HepG2 (cell line): Measurements from ENCODE around the gene PIP5K1C. TPM values are rescaled to one million over a fixed set of nuclear protein-coding genes. Genes with fewer than 3 reads are reported as not detected.
A peak's percentile ranks its signal among the peaks of the same experiment; 100 is the strongest.

Source experiments
- ATAC-seq: fragments of 200-7000 bp; cut with Tn5 transposase; 3 replicates; pipeline ENCODE4 v1.9.1; 2020; ENCODE audit warnings: mild to moderate bottlenecking, moderate library complexity
- BruUV-seq: library from RNA; stranded (reverse); fragments of 400-500 nt; replicated peaks from 2 replicates; lab custom pipeline; 2021; lab: Mats Ljungman, UMichigan
- CTCF ChIA-PET: fragments of 300-600 bp; formaldehyde crosslinking; extraction: SDS; loops from one replicate; lab custom pipeline; 2021; ENCODE audit warnings: low total read pairs, inconsistent platforms, low intra/inter-chr PET ratio; lab: Yijun Ruan, JAX
- POLR2A ChIA-PET: fragments of 350-600 bp; sonication (Branson Sonifier 250); formaldehyde crosslinking; loops from one replicate; lab custom pipeline; 2020; ENCODE audit warnings: antibody characterized with exemption, inconsistent platforms; lab: Yijun Ruan, JAX
- DNase-seq: peaks from one replicate; pipeline ENCODE4 v3.0.0-alpha.2; 2015; ENCODE audit warnings: low spot score
- FAIRE-seq: peaks from 3 replicates; lab custom pipeline; 2011; peaks lifted over from hg19 to GRCh38; lab: Jason Lieb, UNC
- H2AFZ ChIP-seq: one replicate; pipeline ENCODE4 v1.6.1; 2011; ENCODE audit warnings: low read length, inconsistent platforms
- H3K27ac ChIP-seq: fragments of 300-600 bp; 3 replicates; pipeline ENCODE4 v1.8.0; 2011; ENCODE audit warnings: mixed run types, mild to moderate bottlenecking, mixed read lengths, low read length, inconsistent platforms; ENCODE audit not compliant: insufficient read depth; ENCODE audit errors: extremely low read length
- H3K27me3 ChIP-seq, 2 experiments: fragments of 200-600 bp in 1 of 2; 2 replicates in 1 of 2; 3 replicates in 1 of 2; pipeline versions ENCODE4 v1.6.0 to v1.8.0; 2011; ENCODE audit warnings: low read length in 2 of 2, mild to moderate bottlenecking in 2 of 2, moderate library complexity in 2 of 2, inconsistent platforms in 1 of 2; ENCODE audit not compliant: insufficient read depth in 2 of 2, control insufficient read depth in 1 of 2
- H3K36me3 ChIP-seq, 2 experiments: fragments of 200-600 bp in 1 of 2; replicated peaks in 1 of 2; 2 replicates in 1 of 2; 3 replicates in 1 of 2; pipeline versions ENCODE4 v1.5.1 to v1.8.0; 2011; ENCODE audit warnings: low read length in 2 of 2, inconsistent platforms in 1 of 2; ENCODE audit not compliant: insufficient read depth in 2 of 2, control insufficient read depth in 1 of 2
- H3K4me1 ChIP-seq: 2 replicates; pipeline ENCODE4 v1.5.1; 2012; ENCODE audit warnings: low read length, inconsistent platforms; ENCODE audit not compliant: insufficient read depth
- H3K4me2 ChIP-seq: 2 replicates; pipeline ENCODE4 v1.6.0; 2011; ENCODE audit warnings: low read depth, low read length, inconsistent platforms
- H3K4me3 ChIP-seq, 3 experiments: fragments of 200-600 bp in 1 of 3; sonication (generic), shearing (Covaris generic) in 1 of 3; replicated peaks in 1 of 3; 2 replicates each; pipeline ENCODE4 v1.5.1; 2011 to 2016; ENCODE audit warnings: low read length in 3 of 3, inconsistent platforms in 2 of 3, low read depth in 2 of 3, mild to moderate bottlenecking in 2 of 3, control low read depth in 1 of 3, mixed read lengths in 1 of 3; ENCODE audit not compliant: insufficient read depth in 1 of 3
- H3K79me2 ChIP-seq: one replicate; pipeline ENCODE4 v1.6.1; 2011; ENCODE audit warnings: low read length, inconsistent platforms; ENCODE audit not compliant: insufficient read depth
- H3K9ac ChIP-seq: 2 replicates; pipeline ENCODE4 v1.6.0; 2011; ENCODE audit warnings: mild to moderate bottlenecking, low read depth, low read length, inconsistent platforms; ENCODE audit not compliant: insufficient read depth
- H3K9me3 ChIP-seq: 2 replicates; pipeline ENCODE4 v1.5.1; 2012; ENCODE audit warnings: mild to moderate bottlenecking, low read length
- H4K20me1 ChIP-seq: 2 replicates; pipeline ENCODE4 v1.6.0; 2011; ENCODE audit warnings: inconsistent platforms, mild to moderate bottlenecking, low read length, moderate library complexity; ENCODE audit not compliant: insufficient read depth
- GTF2F1 ChIP-seq: fragments of 150-350 bp; IDR thresholded peaks from 2 replicates; pipeline ENCODE4 v1.6.1; 2014; ENCODE audit warnings: low read length
- MEIS1 ChIP-seq: sonication (generic); formaldehyde crosslinking; IDR thresholded peaks from 2 replicates; pipeline ENCODE4 v1.9.0; 2021; ENCODE audit warnings: mild to moderate bottlenecking, missing genetic modification reagents, moderate library complexity, borderline replicate concordance
- ZBTB8A ChIP-seq: sonication (generic); formaldehyde crosslinking; IDR thresholded peaks from 2 replicates; pipeline ENCODE4 v1.4.0; 2020; ENCODE audit warnings: mild to moderate bottlenecking, low read depth, missing genetic modification reagents, borderline replicate concordance
- ZNF709 ChIP-seq: sonication (generic); formaldehyde crosslinking; IDR thresholded peaks from 2 replicates; pipeline ENCODE4 v1.5.0; 2020; ENCODE audit warnings: mild to moderate bottlenecking, missing genetic modification reagents
- ZNF768 ChIP-seq: sonication (generic); formaldehyde crosslinking; IDR thresholded peaks from 2 replicates; pipeline ENCODE4 v1.4.0; 2020; ENCODE audit warnings: missing genetic modification reagents
- WGBS: methylation state at CpG from one replicate; pipeline ENCODE4 v1.1.6; 2017; ENCODE audit warnings: low lambda C conversion rate; 5-methylcytosine and 5-hydroxymethylcytosine counted together
- in situ Hi-C: cut with HindIII; loops from 2 replicates; pipeline ENCODE4 v1.10.0; 2017; ENCODE audit warnings: low pct_unique_long_range_greater_than_20kb; ENCODE audit not compliant: extremely low pct_ligation_motif_present
- intact Hi-C: fragments of 100-400 bp; cut with micrococcal nuclease; formaldehyde crosslinking; loops from one replicate; pipeline ENCODE4 v1.10.0; 2022; ENCODE audit not compliant: unreplicated experiment
- polyA plus RNA-seq, 8 experiments: library from polyadenylated mRNA; depleted of rRNA in 3 of 8; stranded (reverse) in 7 of 8; unstranded in 1 of 8; fragments of >200 nt; fragmentation: Illumina TruSeq in 4 of 8; extraction: Trizol in 4 of 8; gene quantifications; 2 replicates each; pipeline versions ENCODE4 v1.2.1 to v1.2.3, GENCODE V29; 2011 to 2016; ENCODE audit warnings: low read depth in 4 of 8, missing spikeins in 1 of 8, mixed read lengths in 1 of 8; ENCODE audit not compliant: insufficient read depth in 1 of 8
- total RNA-seq, 5 experiments: library from RNA; depleted of rRNA; stranded (reverse); fragments of >200 nt; fragmentation: Illumina TruSeq; extraction: Trizol; gene quantifications; 2 replicates each; pipeline ENCODE4 v1.2.3, GENCODE V29; 2016; ENCODE audit warnings: low read depth in 1 of 5
- TF ChIP-seq, protein P1 (sequence below): sonication (generic); formaldehyde crosslinking; IDR thresholded peaks from 2 replicates; pipeline ENCODE4 v1.9.0; 2021; ENCODE audit warnings: missing genetic modification reagents, borderline replicate concordance
- TF ChIP-seq, protein P2 (sequence below): sonication (generic); formaldehyde crosslinking; IDR thresholded peaks from 2 replicates; pipeline ENCODE4 v1.4.0; 2020; ENCODE audit warnings: mild to moderate bottlenecking, missing genetic modification reagents
- TF ChIP-seq, protein P3 (sequence below): sonication (generic); formaldehyde crosslinking; IDR thresholded peaks from 2 replicates; pipeline ENCODE4 v1.4.0; 2020; ENCODE audit warnings: missing genetic modification reagents
- TF ChIP-seq, protein P4 (sequence below): sonication (generic); formaldehyde crosslinking; IDR thresholded peaks from 2 replicates; pipeline ENCODE4; 2020; ENCODE audit warnings: missing genetic modification reagents, mild to moderate bottlenecking, borderline replicate concordance
- TF ChIP-seq, protein P5 (sequence below): sonication (generic); formaldehyde crosslinking; IDR thresholded peaks from 2 replicates; pipeline ENCODE4 v1.9.0; 2022; ENCODE audit warnings: low read depth, missing genetic modification reagents

PIP5K1C gene
- total and polyA plus RNA-seq, 2 of the 13 experiments (the other 11 are each of a cell fraction or from before 2014, with no cell fraction given) = 3.6 to 4.3 TPM

DNA sequence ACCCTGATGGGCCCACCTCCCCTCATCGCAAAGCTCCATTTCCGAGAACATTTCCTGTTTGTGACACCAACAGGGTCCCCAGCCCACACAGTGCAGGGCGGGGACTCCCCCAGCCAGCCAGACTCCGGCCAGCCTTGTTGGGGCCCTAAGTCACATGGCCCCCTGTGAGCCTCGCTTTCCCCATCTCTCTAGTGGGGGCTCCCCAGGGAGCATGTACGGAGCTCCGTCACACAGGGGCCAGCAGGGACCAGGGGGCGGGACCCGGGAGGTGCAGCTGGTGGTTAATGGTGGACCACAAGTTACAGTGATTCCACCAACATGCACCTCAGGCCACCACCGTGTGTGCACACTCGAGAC is 95.3 kb downstream of the PIP5K1C start:
- Histone ChIP-seq H3K27me3 (peaks cover 0 to 29% of the 10 kb centered on the region in 2 experiments; a peak in 2 of 5 replicates), H3K36me3 (no peaks in the 10 kb centered on the region), H4K20me1 (no peaks in the 10 kb centered on the region), H2AFZ (no peak overlapping the region), H3K4me3 (peak overlapping the region in 2 of 3 experiments; percentile 23 to 68; a peak in 2 of 6 replicates), H3K9ac (peak overlapping the region; percentile 10; the same call in 1 of the 2 replicates), H3K9me3 (no peaks in the 10 kb centered on the region), H3K27ac (no peak overlapping the region), H3K4me2 (peak overlapping the region; percentile 67), H3K79me2 (no peaks in the 10 kb centered on the region), H3K4me1 (peaks cover 48% of the 10 kb centered on the region)
- no TSS peak for BruUV-seq
- ChIA-PET CTCF (no interaction called here), POLR2A (no interaction called here)
- DNase-seq (no peak), FAIRE-seq (no peak), ATAC-seq (0 out of 3 replicates have a peak, but pooled peaks have one; percentile 4)
- intact Hi-C loops = no loop called here
- WGBS = 0% methylated on average over 3 of the region's 11 CpGs
- in situ Hi-C loops = no loop called here
- TF ChIP-seq, protein P1, sequence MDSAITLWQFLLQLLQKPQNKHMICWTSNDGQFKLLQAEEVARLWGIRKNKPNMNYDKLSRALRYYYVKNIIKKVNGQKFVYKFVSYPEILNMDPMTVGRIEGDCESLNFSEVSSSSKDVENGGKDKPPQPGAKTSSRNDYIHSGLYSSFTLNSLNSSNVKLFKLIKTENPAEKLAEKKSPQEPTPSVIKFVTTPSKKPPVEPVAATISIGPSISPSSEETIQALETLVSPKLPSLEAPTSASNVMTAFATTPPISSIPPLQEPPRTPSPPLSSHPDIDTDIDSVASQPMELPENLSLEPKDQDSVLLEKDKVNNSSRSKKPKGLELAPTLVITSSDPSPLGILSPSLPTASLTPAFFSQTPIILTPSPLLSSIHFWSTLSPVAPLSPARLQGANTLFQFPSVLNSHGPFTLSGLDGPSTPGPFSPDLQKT (CRISPR knock-in tag) = no peak
- TF ChIP-seq ZBTB8A (no peak), MEIS1 (CRISPR knock-in tag) (no peak), ZNF768 (CRISPR knock-in tag) (0 out of 2 replicates have a peak, but pooled peaks have one; percentile 1), ZNF709 (CRISPR knock-in tag) (no peak), GTF2F1 (no peak)
- TF ChIP-seq, protein P2, sequence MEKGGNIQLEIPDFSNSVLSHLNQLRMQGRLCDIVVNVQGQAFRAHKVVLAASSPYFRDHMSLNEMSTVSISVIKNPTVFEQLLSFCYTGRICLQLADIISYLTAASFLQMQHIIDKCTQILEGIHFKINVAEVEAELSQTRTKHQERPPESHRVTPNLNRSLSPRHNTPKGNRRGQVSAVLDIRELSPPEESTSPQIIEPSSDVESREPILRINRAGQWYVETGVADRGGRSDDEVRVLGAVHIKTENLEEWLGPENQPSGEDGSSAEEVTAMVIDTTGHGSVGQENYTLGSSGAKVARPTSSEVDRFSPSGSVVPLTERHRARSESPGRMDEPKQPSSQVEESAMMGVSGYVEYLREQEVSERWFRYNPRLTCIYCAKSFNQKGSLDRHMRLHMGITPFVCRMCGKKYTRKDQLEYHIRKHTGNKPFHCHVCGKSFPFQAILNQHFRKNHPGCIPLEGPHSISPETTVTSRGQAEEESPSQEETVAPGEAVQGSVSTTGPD = no peak
- TF ChIP-seq, protein P3, sequence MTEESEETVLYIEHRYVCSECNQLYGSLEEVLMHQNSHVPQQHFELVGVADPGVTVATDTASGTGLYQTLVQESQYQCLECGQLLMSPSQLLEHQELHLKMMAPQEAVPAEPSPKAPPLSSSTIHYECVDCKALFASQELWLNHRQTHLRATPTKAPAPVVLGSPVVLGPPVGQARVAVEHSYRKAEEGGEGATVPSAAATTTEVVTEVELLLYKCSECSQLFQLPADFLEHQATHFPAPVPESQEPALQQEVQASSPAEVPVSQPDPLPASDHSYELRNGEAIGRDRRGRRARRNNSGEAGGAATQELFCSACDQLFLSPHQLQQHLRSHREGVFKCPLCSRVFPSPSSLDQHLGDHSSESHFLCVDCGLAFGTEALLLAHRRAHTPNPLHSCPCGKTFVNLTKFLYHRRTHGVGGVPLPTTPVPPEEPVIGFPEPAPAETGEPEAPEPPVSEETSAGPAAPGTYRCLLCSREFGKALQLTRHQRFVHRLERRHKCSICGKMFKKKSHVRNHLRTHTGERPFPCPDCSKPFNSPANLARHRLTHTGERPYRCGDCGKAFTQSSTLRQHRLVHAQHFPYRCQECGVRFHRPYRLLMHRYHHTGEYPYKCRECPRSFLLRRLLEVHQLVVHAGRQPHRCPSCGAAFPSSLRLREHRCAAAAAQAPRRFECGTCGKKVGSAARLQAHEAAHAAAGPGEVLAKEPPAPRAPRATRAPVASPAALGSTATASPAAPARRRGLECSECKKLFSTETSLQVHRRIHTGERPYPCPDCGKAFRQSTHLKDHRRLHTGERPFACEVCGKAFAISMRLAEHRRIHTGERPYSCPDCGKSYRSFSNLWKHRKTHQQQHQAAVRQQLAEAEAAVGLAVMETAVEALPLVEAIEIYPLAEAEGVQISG = no peak
- TF ChIP-seq, protein P4, sequence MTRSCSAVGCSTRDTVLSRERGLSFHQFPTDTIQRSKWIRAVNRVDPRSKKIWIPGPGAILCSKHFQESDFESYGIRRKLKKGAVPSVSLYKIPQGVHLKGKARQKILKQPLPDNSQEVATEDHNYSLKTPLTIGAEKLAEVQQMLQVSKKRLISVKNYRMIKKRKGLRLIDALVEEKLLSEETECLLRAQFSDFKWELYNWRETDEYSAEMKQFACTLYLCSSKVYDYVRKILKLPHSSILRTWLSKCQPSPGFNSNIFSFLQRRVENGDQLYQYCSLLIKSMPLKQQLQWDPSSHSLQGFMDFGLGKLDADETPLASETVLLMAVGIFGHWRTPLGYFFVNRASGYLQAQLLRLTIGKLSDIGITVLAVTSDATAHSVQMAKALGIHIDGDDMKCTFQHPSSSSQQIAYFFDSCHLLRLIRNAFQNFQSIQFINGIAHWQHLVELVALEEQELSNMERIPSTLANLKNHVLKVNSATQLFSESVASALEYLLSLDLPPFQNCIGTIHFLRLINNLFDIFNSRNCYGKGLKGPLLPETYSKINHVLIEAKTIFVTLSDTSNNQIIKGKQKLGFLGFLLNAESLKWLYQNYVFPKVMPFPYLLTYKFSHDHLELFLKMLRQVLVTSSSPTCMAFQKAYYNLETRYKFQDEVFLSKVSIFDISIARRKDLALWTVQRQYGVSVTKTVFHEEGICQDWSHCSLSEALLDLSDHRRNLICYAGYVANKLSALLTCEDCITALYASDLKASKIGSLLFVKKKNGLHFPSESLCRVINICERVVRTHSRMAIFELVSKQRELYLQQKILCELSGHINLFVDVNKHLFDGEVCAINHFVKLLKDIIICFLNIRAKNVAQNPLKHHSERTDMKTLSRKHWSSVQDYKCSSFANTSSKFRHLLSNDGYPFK (CRISPR knock-in tag) = peak; percentile 38; the same call in 1 of the 2 replicates
- TF ChIP-seq, protein P5, sequence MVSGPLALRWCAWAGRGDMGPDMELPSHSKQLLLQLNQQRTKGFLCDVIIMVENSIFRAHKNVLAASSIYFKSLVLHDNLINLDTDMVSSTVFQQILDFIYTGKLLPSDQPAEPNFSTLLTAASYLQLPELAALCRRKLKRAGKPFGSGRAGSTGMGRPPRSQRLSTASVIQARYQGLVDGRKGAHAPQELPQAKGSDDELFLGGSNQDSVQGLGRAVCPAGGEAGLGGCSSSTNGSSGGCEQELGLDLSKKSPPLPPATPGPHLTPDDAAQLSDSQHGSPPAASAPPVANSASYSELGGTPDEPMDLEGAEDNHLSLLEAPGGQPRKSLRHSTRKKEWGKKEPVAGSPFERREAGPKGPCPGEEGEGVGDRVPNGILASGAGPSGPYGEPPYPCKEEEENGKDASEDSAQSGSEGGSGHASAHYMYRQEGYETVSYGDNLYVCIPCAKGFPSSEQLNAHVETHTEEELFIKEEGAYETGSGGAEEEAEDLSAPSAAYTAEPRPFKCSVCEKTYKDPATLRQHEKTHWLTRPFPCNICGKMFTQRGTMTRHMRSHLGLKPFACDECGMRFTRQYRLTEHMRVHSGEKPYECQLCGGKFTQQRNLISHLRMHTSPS (CRISPR knock-in tag) = no peak
